Colonic mucosa (tissue), 4 donors: ENCODE data around the gene CADPS2. TPM values are rescaled to one million over a fixed set of nuclear protein-coding genes. Genes with fewer than 3 reads are reported as not detected.

Experiments used
- DNase-seq: peaks from one replicate; pipeline ENCODE4 v3.0.0-alpha.2; 2020
- H3K27ac ChIP-seq: fragments of 200-600 bp; one replicate; pipeline ENCODE4 v1.8.0; 2021
- H3K27me3 ChIP-seq: fragments of 200-600 bp; one replicate; pipeline ENCODE4 v1.8.0; 2021
- H3K36me3 ChIP-seq: fragments of 200-600 bp; one replicate; pipeline ENCODE4 v1.8.0; 2021
- H3K4me1 ChIP-seq: fragments of 200-600 bp; one replicate; pipeline ENCODE4 v1.8.0; 2021; ENCODE audit warnings: mild to moderate bottlenecking
- H3K4me3 ChIP-seq: fragments of 200-600 bp; one replicate; pipeline ENCODE4 v1.8.0; 2021
- H3K9ac ChIP-seq, 2 donors: one replicate each; pipeline ENCODE4 v1.7.0; 2013; ENCODE audit warnings: control low read depth in 2 of 2, low read depth in 2 of 2, low read length in 2 of 2
- H3K9me3 ChIP-seq: fragments of 200-600 bp; one replicate; pipeline ENCODE4 v1.8.0; 2021
- intact Hi-C: fragments of 100-400 bp; cut with DNase I; formaldehyde crosslinking; loops from one replicate; pipeline ENCODE4 v1.14.1; 2022
- total RNA-seq, 2 donors: library from RNA; stranded (reverse); fragmentation: NEBNext Ultra II Directional in 1 of 2; extraction: Animal tissue kit (Norgen Biotek cat#: 25700) in 1 of 2; gene quantifications; one replicate each; pipeline ENCODE4 v1.2.1, GENCODE V29; 2021
- TF ChIP-seq, protein P1 (sequence below): fragments of 200-600 bp; IDR thresholded peaks from one replicate; pipeline ENCODE4 v1.8.0; 2022; ENCODE audit warnings: antibody characterized with exemption, mild to moderate bottlenecking
- donor health status: healthy.
- donor health status: DM: no; HTN: no; CAD: no.
- donor health status: DM: no; HTN: no; CAD: no.

CADPS2 gene
- total RNA-seq, 2 donors from 2014 or later, result 13.6 to 15.2 TPM

DNA sequence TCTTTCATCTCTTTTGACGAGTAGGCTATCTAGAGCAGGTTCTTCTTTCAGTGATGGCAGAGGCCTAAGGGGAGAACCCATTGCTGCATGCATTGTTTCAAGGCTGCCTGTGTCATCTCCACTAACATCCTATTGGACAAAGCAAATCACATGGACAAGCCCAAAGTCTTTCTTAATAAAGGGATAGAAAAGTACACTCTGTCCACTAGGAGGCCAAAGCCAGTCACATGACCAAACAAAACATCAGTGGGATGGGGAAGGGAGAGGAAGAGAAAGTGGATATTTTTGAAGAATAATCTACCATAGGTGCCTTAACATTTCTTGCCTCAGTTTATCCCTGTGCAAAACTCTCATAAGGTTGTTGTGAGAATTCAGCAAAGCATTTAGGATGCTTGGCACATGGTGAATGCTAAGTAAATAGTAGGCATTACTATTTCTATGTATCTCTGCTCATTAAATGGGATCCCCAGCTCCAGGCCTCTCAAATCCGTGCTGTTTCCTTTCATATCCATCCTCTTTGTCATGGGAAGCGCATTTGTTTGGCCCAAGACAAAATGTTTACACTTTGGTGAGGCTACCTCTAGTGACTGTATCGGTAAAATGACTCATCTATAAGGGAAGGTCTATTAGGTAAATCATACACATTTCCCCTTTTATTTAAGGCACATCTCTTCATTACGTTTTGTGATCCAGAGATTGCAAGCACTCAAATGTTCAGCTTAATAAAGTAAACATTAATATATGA lies 16.7 kb upstream of the CADPS2 start:
- H3K4me3 ChIP-seq, result no peak overlapping the region
- no peaks in the 10 kb centered on the region for H3K36me3 ChIP-seq
- DNase-seq, result no peak
- intact Hi-C loops, result no loop called here
- TF ChIP-seq, protein P1, sequence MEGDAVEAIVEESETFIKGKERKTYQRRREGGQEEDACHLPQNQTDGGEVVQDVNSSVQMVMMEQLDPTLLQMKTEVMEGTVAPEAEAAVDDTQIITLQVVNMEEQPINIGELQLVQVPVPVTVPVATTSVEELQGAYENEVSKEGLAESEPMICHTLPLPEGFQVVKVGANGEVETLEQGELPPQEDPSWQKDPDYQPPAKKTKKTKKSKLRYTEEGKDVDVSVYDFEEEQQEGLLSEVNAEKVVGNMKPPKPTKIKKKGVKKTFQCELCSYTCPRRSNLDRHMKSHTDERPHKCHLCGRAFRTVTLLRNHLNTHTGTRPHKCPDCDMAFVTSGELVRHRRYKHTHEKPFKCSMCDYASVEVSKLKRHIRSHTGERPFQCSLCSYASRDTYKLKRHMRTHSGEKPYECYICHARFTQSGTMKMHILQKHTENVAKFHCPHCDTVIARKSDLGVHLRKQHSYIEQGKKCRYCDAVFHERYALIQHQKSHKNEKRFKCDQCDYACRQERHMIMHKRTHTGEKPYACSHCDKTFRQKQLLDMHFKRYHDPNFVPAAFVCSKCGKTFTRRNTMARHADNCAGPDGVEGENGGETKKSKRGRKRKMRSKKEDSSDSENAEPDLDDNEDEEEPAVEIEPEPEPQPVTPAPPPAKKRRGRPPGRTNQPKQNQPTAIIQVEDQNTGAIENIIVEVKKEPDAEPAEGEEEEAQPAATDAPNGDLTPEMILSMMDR, result no peak
- H3K9me3 ChIP-seq, result no peaks in the 10 kb centered on the region
- no peaks in the 10 kb centered on the region for H3K27me3 ChIP-seq
- H3K9ac ChIP-seq, result no peak overlapping the region
- no peak overlapping the region for H3K27ac ChIP-seq
- H3K4me1 ChIP-seq, result no peaks in the 10 kb centered on the region

DNA sequence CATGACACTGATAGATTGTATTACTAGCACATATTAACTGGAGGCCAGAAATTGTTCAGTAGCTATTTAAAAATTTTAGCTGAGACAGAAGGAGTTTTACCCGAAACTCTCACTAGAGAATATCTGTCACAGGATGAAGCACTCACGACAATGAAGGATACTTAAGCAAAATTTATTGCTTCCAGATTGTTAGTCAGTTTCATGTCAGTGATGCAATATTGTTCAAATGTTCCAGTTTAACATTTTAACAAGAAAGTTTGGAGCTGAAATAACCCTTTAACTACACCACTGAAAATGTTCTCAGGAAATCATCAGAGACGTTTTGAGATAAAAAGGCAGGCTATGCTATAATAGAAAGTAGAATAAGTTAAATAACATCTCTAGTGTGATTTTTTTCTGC lies 15.0 kb upstream of the CADPS2 start:
- no peaks in the 10 kb centered on the region for H3K9me3 ChIP-seq
- no peaks in the 10 kb centered on the region for H3K27me3 ChIP-seq
- H3K4me1 ChIP-seq, result no peaks in the 10 kb centered on the region
- H3K27ac ChIP-seq, result no peak overlapping the region
- no peak overlapping the region for H3K4me3 ChIP-seq
- intact Hi-C loops, result no loop called here
- TF ChIP-seq, protein P1, result no peak
- no peak overlapping the region for H3K9ac ChIP-seq
- no peak for DNase-seq
- H3K36me3 ChIP-seq, result no peaks in the 10 kb centered on the region

DNA sequence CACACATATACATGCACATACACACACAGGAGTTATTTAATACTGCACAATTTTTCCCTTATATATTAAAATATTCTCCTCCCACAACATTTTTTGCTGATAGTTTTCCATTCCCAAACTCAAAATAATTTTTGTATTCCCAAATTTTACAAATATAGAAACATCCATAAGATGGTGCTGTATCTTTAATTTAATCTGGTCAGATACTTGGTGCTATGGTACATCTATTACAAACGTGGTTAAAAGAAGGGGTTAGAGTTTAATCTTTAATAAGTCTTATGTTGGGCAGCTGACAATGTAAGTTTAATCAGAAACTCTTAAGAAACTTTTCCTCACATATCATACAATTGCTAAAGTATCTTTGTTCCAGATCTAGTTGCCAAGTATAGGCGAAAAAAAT lies 10.2 kb upstream of the CADPS2 start:
- Histone ChIP-seq H3K9me3 (no peaks in the 10 kb centered on the region), H3K4me1 (no peaks in the 10 kb centered on the region), H3K36me3 (no peaks in the 10 kb centered on the region), H3K9ac (no peak overlapping the region), H3K4me3 (no peak overlapping the region), H3K27ac (no peak overlapping the region), H3K27me3 (no peaks in the 10 kb centered on the region)
- intact Hi-C loops, result loop anchor here (10.0 kb wide), 1 partner anchor 258 kb away; no protein-coding TSS in a partner anchor
- DNase-seq, result no peak
- TF ChIP-seq, protein P1, result no peak

DNA sequence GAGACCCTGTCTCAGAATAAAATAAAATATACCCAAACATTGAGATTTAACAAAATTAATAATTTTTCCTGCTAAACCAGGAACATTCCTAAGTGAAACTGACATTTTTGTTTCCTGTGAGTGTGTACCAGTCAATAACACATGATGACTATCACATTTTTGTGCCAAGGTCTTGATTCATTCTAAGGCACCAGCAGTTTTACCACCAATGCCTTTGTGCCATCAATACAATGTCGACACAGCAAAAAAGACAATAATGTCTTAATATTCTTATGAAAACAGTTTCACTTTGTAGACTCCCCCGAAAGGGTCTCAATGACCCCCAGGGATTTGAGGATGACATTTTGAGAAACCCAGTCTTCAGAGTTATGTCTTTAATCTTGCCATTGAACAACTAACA lies 7.2 kb upstream of the CADPS2 start:
- Histone ChIP-seq H3K27ac (no peak overlapping the region), H3K4me1 (no peaks in the 10 kb centered on the region), H3K9ac (no peak overlapping the region), H3K27me3 (no peaks in the 10 kb centered on the region), H3K4me3 (no peak overlapping the region), H3K36me3 (no peaks in the 10 kb centered on the region), H3K9me3 (no peaks in the 10 kb centered on the region)
- DNase-seq, result no peak
- intact Hi-C loops, result loop anchor here (10.0 kb wide), 1 partner anchor 261 kb away; no protein-coding TSS in a partner anchor
- TF ChIP-seq, protein P1, result no peak

DNA sequence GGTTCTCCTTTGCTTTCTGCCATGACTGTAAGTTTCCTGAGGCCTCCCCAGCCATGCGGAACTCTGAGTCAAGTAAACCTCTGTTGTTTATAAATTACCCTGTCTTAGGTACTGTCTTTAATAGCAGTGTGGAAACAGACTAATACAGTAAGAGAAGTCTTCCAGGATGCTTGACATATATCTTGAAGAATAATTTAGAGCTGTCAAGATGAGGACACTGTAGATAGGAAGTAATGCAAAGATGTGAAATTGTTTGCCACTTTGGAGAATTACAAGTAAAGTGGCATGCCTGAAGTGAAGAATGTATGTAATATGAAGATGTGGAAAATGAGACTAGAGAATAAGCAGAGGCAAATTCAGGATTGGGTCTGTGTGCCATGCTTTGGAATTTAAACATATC lies 2.9 kb upstream of the CADPS2 start:
- intact Hi-C loops, result no loop called here
- no peak overlapping the region for H3K9ac ChIP-seq
- H3K36me3 ChIP-seq, result no peaks in the 10 kb centered on the region
- H3K27ac ChIP-seq, result no peak overlapping the region
- H3K4me3 ChIP-seq, result no peak overlapping the region
- H3K4me1 ChIP-seq, result no peaks in the 10 kb centered on the region
- no peaks in the 10 kb centered on the region for H3K9me3 ChIP-seq
- H3K27me3 ChIP-seq, result no peaks in the 10 kb centered on the region
- TF ChIP-seq, protein P1, result no peak
- no peak for DNase-seq
